Activated CD8-positive, alpha-beta memory T cell treated with anti-CD3 and anti-CD28 coated beads, Interleukin-2, amount 50 U/mL, for 1 hour (primary cell): ENCODE data around the gene CAST.
"Not testable (repeated sequence)": the region's sequence is repeated elsewhere in the genome, so short reads cannot be mapped to it uniquely, and the experiment has no call there.

Source experiments
- DNase-seq: peaks from one replicate; pipeline ENCODE4 v3.0.0-alpha.2; 2020; ENCODE audit errors: extremely low read depth

Gene CAST, protein sequence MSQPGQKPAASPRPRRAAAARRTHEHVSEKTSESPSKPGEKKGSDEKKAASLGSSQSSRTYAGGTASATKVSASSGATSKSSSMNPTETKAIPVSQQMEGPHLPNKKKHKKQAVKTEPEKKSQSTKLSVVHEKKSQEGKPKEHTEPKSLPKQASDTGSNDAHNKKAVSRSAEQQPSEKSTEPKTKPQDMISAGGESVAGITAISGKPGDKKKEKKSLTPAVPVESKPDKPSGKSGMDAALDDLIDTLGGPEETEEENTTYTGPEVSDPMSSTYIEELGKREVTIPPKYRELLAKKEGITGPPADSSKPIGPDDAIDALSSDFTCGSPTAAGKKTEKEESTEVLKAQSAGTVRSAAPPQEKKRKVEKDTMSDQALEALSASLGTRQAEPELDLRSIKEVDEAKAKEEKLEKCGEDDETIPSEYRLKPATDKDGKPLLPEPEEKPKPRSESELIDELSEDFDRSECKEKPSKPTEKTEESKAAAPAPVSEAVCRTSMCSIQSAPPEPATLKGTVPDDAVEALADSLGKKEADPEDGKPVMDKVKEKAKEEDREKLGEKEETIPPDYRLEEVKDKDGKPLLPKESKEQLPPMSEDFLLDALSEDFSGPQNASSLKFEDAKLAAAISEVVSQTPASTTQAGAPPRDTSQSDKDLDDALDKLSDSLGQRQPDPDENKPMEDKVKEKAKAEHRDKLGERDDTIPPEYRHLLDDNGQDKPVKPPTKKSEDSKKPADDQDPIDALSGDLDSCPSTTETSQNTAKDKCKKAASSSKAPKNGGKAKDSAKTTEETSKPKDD

DNA sequence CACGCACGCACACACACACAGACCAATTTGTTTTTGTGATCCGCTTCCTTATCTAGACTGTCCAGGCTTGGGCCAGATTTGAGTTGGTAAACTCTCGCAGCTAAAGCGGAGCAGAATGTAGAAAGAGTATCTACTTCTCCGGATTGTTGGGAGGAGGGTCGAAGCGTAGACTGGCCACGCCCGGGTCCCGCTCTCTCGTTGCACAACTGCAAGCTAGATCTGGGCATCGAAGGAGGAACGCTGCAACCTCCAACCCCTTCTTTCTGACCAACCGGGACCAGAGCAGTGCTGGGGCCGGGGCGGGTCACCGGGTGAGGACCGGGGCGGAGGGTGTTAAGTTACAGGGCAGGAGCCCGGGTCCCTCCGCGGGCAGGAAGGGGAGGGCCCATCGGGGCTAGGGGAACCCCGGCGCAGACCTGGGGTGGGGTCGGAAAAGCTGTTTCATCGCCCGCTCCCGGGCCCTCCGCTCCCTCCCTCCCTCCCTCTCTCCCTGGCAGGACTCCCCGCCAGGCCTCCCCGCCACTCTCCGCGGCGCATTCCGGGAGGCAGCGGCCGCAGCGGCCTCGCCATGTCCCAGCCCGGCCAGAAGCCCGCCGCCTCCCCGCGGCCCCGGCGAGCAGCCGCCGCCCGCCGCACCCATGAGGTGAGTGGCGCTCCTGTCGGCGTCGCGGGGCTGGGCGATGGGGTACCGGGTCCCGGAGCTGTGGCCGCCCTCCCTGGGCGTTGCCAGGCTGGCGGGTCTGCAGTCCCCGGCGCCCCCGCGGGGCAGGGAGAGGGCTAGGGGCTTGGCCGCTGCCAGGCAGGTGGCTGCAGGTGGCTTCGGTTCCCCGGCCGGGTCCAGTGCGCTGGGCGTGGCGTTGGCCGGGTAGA lies at the start of gene CAST:
Gene CAST, plus strand, starts transcription at position 522 of the 870 bp plus-strand sequence. Its CDS starts 47 bp downstream, at position 569.
- peak; percentile 41 for DNase-seq

DNA sequence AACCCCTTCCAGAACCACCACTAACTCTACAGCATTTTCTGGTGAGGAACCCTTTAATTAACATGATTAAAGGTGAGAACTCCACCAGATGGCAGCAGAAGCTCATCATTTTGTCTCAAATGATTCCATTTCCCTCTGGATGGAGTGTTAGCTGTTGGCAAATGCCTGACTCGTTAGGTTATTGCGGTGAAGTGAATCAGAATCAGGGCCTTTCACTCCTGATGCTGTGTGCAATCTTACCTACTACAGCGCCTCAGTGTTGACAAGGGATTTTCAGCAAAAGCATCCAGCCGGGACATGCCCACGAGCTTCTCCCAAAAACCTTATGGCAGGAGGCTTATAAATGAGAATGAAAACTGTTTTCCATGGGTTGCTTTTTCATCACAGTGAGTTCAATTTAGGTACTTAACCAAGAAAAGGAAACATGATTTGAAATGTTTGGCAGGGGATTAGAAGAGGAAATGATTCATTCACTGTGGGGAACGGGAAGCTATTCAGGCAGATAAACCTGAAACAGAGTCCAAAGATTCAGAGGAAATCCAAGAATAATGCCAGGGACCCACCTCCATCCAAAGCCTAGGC lies 48.0 kb upstream of the CAST start:
- DNase-seq = peak; percentile 12

DNA sequence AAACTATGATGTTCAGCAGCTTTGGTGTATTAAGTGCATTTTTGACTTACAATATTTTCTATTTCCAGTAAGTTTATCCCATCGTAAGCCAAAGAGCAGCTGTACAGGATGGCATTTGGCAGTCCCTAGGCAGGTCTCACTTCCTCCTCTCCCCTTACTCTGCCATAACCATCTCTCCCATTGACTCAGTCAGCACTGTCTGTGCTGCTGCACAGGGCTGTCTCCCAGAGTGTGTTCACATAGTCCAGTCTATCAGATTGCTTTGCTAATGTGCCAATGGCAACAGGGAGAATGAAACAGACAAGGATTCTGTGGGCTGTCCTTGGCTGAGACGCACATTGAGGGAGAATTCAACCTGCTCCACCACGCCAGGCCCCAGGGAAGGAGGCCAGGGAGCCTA lies 47.0 kb upstream of the CAST start:
- no peak for DNase-seq

DNA sequence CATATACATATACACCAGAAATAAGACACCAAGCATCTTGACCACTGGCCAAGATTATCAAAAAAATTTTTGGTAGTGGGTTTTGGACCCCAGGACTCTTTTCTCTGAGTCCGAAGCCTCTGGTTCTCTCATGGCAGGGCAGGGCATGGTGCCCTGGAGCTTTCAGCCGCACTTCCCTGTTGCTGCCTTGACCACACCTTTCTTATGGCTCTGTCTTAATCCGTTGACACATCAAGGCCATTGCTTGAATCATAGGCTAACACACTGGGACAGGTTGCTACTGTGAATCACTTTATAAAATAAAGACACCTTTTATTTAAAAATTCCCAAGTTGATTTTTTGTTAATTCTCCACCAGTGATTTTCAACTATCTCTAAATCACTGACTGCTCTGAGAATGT lies 45.4 kb upstream of the CAST start:
- DNase-seq = no peak

DNA sequence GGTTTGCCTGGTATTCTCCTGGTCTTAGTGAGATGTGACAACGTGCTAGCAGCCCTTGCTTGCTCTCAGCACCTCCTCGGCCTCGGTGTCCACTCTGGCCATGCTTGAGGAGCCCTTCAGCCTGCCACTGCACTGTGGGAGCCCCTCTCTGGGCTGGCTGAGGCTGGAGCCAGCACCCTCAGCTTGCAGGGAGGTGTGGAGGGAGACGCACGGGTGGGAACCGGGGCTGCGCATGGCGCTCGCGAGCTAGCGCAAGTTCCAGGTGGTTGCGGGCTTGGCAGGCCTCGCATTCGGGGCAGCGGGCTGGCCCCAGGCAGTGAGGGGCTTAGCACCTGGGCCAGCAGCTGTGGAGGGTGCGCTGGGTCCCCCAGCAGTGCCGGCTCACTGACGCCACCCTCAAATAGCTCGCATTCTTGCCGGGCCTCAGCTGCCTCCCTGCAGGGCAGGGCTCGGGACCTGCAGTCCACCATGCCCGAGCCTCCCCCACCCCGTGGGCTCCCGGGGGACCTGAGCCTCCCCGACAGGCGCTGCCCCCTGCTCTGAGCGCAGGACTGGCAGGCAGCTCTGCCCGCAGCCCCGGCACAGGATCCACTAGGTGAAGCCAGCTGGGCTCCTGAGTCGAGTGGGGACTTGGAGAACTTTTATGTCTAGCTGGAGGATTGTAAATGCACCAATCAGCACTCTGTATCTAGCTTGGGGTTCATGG lies 43.7 kb upstream of the CAST start:
- DNase-seq = not testable (repeated sequence)

DNA sequence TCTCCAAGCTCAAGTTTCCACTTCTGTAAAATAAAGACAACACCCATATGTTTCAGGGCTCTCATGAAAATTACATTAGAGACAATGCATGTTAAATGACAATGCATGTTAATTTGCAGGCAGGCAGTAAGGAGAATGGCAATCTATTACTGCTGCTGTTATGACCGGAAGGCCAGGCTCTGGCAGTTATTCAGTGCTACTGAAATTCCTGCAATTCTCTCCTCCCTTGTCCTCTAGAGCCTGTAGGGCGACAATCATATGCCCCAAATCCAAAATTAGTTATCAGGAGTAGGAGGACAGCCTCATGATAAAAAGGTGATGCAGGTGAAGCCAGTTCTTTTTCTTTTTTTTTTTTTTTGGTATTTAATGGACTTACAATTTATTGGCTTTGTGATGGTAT lies 42.2 kb upstream of the CAST start:
- no peak for DNase-seq

DNA sequence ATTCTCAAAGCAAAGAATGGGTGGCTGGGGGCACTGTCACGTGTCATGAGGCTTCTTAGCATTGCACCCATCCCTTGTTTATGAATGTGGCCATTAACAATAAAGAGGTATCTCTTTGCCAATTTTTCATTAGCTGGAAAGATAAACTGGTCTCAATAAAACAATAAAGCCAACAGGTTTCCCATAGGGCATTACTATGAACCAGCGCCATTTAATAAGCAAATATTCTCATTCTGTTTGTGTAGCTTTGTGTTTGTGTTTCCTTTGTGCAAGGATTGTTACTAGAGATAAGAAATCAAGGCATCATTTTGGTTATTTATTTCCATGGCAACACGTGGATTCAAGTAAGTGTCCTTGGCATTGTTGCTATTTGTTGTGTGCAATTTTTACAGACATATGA lies 37.6 kb upstream of the CAST start:
- no peak for DNase-seq

DNA sequence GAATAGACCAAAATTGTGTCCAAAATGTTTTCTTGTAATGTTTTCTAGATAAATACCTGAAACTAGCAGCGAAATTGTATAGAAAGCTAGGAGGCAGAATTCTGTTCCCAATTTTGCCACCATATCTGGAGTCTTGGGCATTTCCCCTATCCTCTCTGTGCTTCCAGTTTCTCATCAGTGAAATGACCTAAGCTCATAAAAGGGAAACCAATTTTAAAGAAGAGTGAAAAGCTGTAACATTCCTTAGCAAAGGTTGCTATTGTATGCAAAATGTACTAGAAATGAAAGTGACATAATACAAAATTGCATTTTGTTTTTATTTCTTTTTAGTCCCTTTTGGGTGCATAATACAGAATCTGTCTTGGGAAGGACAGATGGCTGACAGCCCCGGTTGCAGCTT lies 36.8 kb upstream of the CAST start:
- DNase-seq = no peak

DNA sequence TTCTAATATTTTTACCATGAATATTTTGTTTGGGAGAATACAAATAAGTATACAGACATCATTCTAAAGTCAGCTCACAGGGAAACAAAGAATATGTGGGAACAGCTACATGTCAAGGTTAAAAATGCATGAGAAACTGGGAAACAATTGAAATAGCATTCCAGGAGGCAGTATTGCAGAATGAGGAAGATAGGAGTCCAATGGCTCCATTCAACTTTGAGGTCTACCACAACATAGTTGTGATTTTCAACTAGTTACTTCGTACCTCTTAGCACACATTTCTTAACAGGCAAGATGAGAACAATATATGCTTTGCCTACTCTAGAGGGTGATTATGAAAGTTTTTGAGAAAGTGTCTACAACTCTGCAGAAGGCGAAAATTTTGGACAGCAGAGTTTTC lies 35.2 kb upstream of the CAST start:
- DNase-seq = no peak

DNA sequence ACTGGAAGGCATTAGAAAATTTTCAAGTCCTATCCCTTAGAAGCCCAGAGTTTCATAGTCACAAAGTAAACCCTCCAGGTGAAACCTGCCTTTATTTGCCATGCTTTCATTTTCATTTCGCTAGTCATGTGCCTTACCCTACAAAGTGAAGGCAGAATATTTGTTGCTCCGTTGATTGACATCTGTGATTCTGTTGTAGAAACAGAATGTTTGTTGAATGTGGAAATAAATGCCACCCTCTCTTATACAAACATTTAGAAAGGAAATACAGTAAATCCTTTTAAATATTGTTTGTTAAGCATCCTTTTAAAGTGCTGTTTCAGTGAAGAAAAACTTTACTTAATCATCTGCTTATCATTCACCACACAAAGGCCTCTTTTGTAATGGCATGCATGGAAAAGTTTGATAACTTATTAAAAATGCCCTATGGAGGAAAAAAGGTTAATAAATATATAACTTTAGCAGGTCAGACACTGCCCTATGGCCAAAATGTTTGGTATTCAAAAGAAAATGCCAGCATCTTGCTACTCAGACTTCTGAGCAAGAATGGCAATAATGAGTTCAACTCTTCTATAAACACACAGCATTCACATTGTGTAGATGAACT lies 34.3 kb upstream of the CAST start:
- no peak for DNase-seq

DNA sequence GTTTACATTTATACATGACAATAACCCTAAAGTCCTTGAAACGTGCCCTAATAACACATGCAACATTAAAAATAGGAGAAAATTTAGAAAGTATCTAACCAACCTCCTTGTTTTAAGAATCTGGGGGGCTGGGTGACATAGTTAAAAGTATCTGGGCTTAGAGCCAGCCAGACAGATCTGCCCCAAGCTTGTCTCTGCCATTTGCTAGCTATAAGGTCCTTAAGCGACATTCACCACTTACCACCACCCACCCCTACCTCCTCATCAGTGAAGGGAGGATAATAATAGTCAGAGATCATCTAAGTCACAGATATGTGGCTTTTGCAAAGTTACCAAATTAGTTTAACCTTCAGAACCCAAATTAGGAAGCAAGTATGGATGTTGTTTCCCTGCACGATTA lies 33.8 kb upstream of the CAST start:
- no peak for DNase-seq

DNA sequence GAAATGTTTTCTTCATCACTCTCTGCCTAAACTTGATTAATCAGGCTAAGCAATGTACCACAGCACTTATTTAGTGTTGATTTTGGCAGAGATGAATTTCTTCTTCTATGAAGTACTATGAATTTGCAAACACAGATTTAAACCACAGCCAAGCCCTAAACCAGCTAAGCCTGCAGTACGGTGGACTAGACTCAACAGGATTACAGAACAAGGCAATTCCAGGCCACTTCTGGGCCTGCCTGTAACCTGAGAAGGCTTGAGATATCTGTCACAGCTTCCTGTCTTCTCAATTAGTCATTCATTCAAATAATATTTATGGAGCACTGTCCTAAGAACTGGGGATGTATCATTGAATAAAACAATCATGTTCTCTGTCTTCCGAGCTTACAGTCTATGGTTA lies 32.4 kb upstream of the CAST start:
- DNase-seq = no peak

DNA sequence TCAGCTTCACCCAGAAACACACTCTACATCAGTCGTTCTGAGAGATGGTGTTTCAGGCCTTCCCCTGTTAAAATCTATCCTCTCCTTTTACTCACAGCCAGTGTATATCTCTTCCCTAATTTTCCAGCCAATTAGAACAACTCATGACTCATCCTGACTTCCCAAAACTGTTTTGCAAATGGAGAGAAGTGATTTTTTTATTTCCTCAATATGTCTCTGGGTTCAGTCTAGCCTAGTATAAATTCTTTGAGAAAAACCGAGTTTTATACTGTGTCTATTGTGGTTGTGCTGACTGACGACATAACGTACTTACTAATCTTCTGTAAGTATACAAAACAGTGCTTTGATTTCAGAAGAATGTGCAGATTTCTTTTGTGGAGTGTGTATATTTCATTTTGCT lies 28.4 kb upstream of the CAST start:
- DNase-seq = no peak

DNA sequence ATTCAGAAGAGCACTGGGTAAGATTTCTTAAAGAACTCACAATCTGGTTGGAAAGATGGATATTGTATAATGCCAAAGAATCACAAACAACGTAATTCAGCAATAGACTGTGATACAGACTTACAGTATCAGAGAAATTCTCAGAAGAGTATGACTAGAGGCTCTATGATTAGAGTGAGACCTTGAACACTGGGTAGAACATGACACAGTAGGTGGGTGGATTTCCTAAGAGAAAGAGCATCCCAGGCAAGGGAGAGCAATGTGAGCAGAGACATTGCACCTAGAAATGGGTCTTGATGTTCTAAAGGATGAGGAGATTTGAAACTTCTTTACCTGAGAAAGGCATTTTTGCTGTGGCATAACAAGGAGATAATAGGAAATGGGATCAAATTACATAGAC lies 27.3 kb upstream of the CAST start:
- no peak for DNase-seq

DNA sequence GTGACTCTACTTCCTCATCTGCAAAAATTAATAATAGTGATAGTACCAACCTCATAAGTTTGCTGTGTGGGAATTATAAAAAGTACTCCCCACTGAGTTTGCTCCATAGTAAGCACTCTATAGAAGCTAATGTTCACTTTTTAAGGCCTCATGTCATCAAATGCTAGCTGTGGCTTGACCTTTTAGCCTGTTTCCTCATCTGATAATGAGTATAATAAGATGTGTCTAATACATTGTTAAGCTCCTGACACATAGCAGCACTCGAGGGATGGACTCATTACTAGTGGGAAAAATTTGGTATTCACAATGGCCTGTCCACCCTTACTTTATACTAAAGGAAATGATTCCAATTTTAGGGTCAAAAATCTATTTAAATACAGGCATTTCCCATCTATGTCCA lies 26.1 kb upstream of the CAST start:
- no peak for DNase-seq

DNA sequence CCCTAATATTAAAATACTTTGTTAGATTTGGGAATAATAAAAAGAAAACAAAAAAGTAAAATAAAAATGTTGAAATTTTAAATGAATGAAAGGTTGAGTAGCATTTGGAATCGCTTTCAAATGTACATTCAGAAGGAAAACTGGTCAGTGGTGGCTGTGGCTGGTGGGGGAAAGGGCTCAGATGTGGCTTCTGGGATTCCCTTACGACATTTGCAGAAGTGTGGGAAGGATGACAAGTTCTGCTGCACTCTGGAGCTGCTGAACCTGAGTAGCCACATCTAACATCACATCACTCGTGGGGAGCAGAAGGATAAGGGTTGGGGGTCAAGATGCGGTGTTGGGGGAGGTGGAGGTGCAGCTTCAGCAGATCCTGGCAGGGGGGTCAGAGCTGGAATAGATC lies 25.6 kb upstream of the CAST start:
- DNase-seq = no peak

DNA sequence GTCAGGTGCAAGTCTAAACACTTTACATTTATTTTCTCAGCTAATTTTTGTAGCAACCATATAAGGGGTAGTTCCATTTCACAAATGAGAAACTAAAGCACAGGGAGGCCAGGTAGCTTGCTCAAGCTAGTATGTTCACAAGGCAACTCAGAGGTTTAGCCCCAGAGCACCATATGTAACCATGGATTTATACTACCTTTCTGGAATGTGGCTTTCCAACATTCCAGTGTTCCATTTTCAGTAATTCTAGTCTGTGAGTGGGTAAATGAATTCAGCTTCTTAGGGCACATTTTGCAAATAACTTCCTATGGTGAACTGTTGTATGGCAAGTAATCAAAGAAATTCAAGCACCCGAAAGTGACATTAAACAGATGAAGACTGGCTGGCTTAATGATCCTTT lies 25.0 kb upstream of the CAST start:
- DNase-seq = no peak

DNA sequence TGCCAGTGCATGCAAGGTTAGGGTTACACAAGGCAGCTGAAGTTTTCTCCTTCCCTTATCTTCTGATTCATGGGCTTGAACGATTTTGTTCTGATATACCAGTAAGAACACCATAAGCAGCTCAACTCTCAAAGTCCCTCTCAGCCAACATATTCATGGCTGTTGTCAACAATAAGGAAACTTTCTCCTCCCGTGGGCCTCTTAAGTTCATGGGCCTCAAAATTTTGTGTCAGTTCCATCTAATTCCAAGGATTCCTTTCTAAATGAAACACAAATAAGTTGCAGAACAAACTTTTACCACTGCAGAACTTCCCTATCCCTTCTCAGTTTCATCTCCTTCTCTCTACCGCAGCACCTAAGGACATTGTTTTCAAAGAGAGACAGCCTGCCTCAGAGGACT lies 23.6 kb upstream of the CAST start:
- DNase-seq = no peak

DNA sequence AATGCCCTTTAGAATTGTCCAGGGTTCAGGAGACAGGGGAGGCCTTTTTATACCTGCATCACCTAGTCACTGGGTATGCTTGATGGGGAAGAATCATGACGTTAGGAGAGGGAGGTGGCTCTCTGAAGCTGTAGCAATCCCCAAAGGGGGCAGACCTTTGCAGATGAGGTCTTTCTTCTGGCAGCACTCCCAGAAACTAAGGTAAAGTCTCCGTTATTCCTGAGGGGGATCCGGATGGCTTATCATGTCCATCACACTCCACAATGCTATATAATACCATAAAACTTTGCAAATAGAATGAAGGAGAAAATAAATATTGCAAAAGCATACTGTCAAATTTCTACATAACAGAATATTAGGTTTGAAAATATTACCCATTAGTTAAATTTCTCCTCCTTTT lies 21.5 kb upstream of the CAST start:
- DNase-seq = no peak

DNA sequence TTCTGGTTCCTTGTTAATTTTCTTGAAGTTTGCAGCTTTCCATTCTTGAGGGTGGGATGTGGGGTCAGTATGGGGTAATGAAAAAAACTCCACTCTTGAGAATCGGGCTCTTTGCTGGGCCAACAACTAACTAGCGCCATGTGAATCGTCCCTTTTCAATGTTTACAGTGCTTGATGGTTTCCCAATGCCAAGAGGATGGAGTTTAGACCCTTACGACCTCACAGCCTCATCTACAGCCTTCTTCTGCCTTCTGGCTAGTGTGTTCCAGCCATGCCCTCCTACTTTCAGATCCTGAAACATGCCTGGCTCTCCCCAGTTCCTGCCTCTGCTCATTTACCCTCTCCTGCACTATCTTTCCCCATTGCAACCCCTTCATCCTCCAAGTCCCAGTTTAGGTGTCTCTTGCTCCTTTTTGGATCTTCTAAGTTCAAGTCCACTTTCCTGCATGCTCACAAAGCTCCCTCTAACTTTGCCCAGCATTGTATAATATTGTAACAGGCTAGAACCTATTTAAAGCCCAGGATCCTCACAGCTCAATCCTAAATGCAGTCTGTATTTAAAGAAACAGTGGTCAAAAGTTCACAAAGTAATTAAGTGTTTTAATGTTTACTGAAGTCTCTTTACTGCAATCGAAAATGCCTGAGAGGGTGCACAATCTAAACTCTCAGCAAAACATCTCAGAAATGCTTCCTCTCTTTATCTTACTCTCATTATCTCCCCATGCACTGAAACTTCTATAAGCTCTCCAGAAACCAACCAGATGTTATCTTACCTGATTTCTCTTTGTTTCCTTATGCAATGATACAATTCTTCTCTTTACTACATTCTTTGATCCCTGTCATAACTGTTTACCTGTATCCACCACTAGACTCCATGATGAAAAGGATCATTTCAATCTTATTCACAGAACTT lies 20.6 kb upstream of the CAST start:
- no peak for DNase-seq
